Skin epidermis (tissue), 12 donors: ENCODE data around the gene UPP1.
"Not testable (repeated sequence)": the region's sequence is repeated elsewhere in the genome, so short reads cannot be mapped to it uniquely, and the experiment has no call there.

Experiments used
- H3K27ac ChIP-seq, 21 experiments: fragments of 200-600 bp; sonication (generic) in 11 of 21; one replicate each; pipeline ENCODE4 v1.5.0; 2020; ENCODE audit warnings: mild to moderate bottlenecking in 3 of 21, inconsistent platforms in 2 of 21, moderate library complexity in 2 of 21
- H3K4me3 ChIP-seq, 7 experiments: fragments of 200-600 bp; sonication (generic) in 2 of 7; one replicate each; pipeline ENCODE4 v1.5.0; 2020; ENCODE audit warnings: inconsistent platforms in 2 of 7, mild to moderate bottlenecking in 2 of 7, moderate library complexity in 1 of 7

The UPP1 gene

DNA sequence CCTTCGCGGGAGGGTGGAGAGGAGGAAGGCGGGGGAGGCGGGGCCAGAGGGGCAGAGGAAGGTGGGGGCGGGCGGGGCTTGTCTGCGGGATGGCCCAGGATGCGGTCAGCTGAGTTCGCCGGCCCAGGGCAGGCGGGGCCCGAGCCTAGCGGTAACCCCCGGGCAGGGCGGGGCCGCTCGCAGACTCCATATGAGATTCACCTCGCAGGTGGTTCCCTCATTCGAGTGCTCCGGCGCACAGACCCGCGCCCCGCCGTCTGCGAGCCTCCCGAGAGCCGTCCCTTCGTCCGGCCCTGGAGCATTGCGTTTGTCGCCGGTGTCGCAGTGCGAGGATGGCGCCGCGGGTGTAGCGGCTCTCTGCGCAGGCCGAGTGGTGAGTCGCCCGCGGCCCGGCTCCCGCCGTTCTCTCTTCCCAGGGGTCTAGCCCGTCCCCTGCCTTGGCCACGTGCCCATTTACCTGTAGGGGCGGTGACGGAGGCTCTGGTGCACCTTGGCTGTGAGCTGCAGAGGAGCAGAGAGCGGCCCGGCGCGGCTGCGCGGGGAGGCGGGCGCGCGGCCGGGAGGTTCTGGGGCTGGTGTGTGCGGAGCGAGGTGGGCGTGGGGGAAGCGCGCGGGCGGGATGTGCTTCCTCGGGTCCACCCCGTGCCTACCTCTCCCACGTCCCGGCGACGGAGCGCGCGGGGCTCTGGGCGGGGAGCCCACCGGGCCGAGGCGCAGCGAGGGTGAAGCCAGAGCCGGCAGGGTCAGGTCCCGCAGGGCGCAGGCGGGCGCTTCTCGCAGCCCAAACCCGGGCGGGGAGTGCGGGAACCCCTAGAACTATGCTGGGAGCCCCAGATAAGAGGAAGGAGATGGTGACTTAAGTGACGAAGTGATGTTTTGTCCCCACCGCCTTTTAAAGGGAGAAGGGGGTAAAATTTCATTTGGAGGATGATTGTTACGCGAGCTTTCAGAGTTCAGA, at the start of gene UPP1:
Gene UPP1, plus strand, starts transcription at position 220 of the 958 bp plus-strand sequence. CDS start 5,519 bp downstream, outside the sequence.
- Histone ChIP-seq H3K27ac (peak within 1 kb of the TSS; percentile 65 to 97 (median 87)), H3K4me3 (peak within 1 kb of the TSS; percentile 52 to 83 (median 65))

DNA sequence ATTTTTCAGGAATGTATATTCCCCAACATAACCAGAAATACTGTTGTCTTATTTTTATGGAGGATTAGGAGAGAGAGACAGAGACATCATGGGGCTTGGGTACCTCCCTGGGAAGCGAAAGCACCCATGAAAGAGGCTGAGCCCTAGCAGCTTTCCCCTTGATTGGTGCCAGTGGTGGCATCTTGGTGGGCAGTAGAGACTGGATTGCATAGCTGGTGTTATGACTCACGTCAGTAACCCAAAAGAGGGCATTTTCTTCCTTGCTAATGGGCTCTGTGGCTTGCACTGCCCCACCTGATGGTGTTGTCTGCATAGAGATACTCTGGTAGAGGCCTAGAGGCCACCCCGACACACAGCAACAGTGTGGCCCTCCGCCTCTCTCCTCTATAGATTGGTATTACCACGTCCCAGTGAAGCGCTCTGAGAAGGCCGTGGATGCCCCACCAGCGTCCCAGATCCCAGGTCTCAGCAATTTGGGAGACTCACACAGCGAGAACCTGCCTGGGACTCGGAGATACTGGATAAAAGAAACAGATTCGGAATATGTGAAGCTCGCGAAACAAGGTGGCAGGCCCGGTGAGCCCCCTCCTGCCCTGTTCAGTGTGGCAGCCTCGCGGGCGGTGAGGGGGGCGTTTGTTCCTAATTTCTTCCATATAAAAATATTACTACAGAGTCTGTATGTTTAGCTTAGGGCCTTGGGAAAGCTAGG, 48.0 kb upstream of the UPP1 start:
- peak overlapping the region in 2 of 21 experiments; percentile 11 to 25 for H3K27ac ChIP-seq
- no peak overlapping the region for H3K4me3 ChIP-seq

DNA sequence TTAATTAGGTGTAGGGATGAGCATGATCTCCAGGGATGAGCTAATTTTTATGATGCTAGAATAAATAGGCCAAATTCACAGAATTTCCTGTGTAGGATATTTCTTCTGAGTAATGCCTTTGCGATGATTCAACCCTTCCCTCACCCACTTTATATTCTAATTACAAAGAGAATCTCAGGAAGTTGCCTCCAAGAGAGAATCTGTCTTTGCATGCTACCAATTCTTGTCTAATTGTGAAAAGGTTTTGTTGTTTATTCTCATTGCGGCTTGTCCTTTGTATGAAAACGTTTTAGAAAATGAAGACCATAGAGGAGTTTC, 47.5 kb upstream of the UPP1 start:
- Histone ChIP-seq H3K27ac (peak overlapping the region in 2 of 21 experiments; percentile 25 to 39), H3K4me3 (no peak overlapping the region)

DNA sequence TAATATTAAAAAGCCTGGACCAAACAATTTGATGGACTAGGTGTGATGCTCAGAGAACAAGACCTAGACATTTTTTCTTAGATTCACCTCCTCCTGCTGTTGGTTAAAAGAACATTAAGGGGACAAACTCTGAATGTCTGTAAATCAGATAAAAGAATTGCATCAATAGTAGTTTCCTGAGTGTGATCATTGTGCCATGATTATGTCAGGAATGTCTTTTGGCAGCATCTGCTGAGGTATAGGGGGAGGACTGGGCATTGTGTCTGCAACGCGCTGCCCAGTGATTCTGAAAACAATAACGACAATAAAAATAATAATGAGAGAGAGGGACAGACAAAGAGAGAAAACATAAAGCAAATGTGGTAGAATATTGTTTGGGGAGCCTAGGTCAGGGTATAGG, 46.8 kb upstream of the UPP1 start:
- H3K4me3 ChIP-seq: no peak overlapping the region
- peak overlapping the region in 2 of 21 experiments; percentile 25 to 39 for H3K27ac ChIP-seq

DNA sequence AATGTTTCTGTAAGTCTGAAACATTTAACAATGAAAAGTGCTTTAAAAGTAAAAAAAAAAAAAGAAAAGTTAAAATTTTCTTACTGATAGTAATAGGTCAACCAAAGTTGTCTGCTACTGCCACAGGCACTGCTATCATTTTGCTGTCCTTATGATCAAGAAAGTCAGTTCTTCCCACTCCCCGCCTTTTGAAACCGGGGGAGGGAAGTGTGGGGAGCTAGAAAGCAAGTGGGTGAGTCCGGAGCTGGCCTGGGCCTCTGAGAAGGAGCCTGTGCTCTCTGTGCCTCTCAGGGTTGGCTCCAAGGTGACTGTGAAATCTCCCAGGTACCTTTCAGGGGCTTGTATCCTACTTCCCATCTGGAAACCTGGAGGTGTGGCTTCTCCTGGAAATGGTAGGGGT, 46.4 kb upstream of the UPP1 start:
- Histone ChIP-seq H3K27ac (no peak overlapping the region), H3K4me3 (no peak overlapping the region)

DNA sequence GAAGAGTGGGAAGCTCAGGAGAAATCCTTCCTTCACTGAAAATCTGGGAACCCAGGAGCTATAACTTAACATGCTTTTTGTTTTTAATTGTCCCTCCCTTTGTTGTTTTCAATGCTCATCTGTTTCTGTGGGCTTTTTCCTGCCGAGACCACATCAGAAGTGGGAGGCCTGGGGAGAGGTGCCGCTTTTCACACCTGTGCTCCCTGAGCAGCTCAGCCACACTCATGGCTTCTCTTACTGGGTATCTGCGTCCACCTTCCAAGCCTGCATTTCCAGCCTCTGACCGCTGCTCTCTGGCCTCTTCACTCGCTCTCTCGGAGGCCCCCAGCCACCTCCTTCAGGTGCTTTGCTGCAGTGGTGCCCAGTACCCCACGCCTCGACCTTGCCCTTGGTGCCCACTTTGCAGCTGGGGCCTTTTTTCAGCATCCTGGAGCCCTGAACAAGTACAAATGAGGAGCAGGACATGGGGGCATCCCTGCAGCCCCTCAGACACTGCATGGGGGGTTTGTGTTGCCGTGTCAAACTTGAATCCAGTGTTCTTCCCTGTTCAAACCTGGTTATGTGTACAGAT, 43.8 kb upstream of the UPP1 start:
- H3K27ac ChIP-seq: no peak overlapping the region
- H3K4me3 ChIP-seq: no peak overlapping the region

DNA sequence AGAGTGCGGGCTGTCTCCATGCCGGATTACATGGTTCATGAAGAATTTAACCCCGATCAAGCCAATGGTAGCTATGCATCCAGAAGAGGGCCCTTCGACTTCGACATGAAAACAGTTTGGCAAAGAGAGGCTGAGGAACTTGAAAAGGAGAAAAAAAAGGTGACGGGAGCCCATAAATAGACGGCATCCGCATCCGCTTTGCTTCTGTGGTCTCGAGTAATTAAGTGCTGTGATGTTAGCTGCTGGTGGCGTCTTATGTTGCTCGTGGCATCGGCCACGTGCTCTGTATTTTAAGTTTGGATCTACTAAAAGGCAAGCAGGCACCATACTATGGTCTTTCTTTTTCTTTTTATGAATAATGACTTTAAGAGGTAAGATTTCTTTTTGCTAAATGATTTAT, 42.6 kb upstream of the UPP1 start:
- Histone ChIP-seq H3K27ac (no peak overlapping the region), H3K4me3 (no peak overlapping the region)

DNA sequence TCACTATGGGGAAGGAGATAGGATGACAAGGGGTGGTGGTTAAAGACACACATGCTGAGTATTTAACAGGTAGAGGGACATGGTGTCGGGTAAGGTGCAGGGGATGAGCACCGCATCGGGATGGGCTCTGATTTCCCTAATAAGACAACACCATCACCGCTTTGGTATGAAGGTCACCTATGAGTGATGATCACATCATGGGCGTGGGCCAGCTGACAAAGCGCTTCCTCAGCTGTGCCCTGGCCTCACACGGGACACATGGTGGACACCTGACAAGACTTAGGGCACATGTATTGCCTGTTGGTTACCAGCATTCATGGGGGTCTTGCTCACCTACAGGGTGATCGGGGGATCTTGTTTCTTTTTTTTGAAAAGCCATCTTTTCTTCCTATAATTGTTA, 41.0 kb upstream of the UPP1 start:
- Histone ChIP-seq H3K4me3 (no peak overlapping the region), H3K27ac (no peak overlapping the region)

DNA sequence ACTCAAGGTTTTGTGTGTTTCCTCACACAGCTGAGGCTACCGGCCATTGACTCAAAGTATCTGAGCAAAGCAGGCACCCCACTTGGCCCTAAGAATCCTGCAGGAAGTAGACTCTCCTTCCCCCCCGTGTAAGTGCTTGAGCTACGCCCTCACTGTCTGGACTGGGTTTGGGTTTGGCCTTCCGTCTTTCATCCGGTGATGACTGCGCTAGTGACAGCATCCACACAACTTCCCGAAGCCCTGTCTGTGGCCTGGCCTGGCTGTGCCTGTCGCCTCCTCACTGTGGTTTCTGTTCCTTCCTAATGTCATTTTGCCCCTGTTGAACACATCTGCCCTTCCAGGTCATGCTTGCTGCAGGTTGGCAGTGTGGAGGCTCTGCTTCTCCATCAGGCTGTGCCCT, 39.2 kb upstream of the UPP1 start:
- peak overlapping the region in 2 of 21 experiments; percentile 11 to 16 for H3K27ac ChIP-seq

DNA sequence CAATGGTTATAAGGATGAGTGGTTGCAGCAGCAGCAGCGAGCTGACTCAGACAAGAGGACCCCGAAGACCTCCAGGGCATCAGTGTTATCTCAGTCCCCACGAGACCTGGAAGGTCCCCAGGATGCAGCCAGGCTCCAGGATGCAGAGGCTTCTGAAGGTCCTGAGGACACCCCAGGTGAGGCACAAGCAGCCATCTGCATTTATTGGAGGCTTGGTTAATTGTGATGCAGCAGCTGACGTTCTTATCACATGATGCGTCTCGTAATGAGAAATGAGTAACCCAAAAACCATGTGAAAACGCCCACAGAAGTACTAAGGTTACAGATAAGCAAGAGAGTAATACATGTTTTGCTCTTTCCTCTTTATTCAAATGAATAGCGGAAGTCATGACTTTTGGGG, 36.3 kb upstream of the UPP1 start:
- no peak overlapping the region for H3K27ac ChIP-seq
- no peak overlapping the region for H3K4me3 ChIP-seq

More for the DNA sequence above, 39.2 kb upstream of the UPP1 start:
- no peak overlapping the region for H3K4me3 ChIP-seq

DNA sequence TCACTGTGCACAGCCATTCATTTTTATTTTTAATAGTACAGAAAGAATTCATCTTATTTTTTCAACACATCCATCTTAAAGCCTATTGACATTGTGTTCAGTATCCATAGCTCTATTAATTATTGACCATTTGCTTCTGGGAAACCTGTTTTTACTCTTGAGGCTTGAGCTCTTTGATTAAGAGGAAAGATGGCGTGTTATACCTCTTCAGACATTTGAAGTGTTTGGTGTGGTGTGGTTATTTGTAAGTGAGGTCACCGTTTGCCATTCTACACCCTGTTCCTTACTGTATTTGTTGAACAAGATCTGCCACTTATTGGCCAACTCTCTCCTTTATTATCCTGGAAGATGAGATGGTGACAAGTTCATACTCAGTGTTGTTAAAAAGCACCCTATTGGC, 35.3 kb upstream of the UPP1 start:
- Histone ChIP-seq H3K27ac (peak overlapping the region in 1 of 21 experiments; percentile 16), H3K4me3 (no peak overlapping the region)

DNA sequence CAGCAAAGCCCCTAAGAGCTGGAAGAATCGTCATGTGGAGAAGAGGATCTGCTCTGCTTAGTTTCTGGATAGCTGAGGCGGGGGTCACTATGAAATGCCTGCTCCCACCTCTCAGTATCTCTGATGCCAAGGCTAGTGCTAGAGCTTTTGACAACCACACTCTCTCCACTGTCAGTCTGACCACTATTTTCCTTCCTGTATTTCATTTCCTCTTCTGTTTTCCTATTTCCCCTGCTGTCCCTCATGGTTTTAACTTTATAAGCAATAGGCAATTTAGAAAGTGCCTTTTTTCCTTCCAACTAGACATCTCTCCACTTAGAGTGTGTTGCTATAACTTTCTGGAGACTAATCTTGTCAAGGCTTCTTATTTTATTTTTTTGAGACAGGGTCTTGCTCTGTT, 30.1 kb upstream of the UPP1 start:
- Histone ChIP-seq H3K4me3 (no peak overlapping the region), H3K27ac (no peak overlapping the region)

DNA sequence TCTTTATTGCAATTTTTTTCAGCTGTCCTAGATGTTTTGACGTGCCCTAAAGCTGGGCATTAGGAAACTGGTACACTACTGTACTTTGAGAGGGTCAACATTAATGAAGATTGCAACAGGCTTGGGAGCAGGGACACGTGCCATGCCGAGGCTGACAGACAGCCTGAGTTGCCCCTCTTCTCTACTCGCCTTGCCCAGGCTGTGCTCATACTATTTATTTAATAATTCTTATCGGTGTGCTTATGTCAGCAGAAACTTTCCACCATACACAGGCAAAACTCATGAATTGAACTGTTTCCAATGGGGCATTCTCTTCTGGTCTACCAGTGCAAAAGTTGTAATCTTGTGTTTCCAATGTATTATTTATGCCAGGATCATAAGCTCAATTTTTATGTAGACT, 29.4 kb upstream of the UPP1 start:
- H3K4me3 ChIP-seq: no peak overlapping the region
- no peak overlapping the region for H3K27ac ChIP-seq

DNA sequence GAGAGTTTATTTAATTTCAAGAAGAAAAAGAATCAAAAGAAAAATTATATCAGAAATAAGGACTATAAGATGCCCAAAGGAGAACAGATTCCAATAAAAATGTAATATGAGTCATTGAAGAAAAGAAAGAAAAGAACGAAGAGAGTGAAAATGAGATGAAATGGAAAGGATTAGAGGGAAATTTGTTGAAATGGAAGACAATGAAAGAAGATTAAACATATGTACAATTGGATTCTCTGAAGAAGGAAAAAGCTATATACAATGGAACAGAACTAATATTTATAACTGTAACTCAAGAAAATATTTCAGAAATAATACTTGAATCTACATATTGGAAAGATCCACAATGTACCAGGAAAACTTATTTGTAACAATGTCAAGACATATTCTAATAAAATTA, 25.1 kb upstream of the UPP1 start:
- Histone ChIP-seq H3K27ac (no peak overlapping the region), H3K4me3 (no peak overlapping the region)

DNA sequence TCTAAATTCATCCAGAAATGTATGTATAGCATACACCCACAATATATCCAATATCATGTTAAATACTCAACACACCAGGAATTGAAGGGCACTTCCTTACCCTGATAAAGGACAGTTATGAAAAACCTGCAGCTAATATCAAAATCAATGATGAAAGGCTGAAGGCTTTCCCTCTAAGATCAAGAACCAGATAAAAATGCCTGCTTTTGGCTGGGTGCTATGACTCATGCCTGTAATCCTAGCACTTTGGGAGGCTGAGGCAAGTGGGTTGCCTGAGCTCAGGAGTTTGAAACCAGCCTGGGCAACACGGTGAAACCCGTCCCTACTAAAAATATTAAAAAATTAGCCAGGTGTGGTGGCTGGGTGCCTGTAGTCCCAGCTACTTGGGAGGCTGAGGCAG, 21.6 kb upstream of the UPP1 start:
- Histone ChIP-seq H3K27ac (no peak overlapping the region), H3K4me3 (no peak overlapping the region)

DNA sequence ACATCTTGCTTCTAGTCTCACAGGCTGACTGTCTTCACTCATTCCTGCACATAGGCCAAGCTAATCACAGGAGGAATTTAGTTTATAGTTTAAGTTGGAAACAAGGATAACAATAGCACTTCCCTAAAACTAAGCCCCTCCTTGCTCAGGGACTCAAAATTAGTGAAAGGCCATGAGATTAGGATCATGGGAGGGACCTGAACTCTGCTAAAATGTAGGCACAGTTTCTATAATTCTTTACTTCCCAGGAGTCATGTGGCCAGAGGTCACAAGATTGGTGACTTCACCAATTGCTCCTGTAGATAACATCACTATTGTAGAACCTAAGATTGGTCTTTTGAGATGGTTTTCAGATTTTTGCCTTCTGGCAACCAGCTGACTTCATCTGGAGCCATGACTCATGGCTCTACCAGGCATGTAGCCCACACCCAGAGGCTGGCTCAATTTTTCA, 14.8 kb upstream of the UPP1 start:
- Histone ChIP-seq H3K4me3 (no peak overlapping the region), H3K27ac (no peak overlapping the region)

DNA sequence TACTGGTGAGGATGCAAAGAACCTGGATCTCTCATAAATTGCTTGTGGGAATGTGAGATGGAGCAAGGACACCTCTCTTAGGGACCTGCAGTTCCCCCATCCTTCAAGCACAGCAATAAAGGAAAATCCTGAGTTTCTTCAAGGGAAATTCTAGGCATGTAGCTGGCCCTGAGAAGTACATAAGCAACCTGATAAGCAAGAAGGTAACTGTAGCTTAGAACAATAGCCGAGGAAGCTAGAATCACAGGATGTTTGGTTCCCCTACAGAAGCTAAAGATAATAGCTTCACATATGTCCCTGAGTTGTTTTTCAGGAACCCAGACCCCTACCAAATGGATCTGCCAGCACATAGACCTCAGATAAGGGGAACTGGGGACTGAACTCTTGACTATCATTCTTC, 11.6 kb upstream of the UPP1 start:
- H3K4me3 ChIP-seq: no peak overlapping the region
- H3K27ac ChIP-seq: no peak overlapping the region

DNA sequence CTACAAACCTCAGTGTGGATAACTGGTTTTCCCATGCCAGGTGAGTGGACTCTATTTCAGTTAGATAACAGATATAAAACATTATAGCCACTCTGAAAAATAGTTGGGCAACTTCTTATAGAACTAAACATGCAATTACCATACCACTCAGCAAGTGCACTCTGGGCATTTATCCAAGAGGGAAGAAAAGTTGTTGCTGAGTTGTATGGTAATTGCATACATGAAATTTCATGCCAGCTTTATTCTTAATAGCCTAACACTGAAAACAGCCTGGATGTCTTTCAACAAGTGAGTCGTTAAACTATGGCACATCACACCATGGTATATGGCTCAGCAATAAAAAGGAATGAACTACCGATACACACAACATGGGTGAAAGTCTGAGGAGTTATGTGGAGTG, 10.6 kb upstream of the UPP1 start:
- Histone ChIP-seq H3K27ac (no peak overlapping the region), H3K4me3 (no peak overlapping the region)

DNA sequence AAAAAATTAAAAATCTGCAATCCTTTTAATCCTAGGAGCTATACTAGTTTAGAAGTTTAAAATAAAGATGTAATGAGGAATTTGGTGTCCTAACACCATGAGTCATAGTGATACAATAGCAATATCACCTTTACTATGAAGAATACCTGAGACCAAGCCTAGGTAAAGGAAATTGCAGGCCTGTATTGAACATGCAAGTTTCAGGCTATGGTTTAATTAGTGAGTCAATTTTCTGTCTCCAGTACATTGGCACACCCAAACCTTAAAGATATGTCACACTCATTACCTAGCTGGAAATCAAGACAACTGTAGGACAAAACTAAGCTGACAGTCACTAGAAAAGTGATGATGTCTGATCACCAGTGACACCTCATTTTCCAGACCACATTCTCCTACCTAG, 6.7 kb upstream of the UPP1 start:
- H3K4me3 ChIP-seq, H3K27ac ChIP-seq: not testable (repeated sequence)

DNA sequence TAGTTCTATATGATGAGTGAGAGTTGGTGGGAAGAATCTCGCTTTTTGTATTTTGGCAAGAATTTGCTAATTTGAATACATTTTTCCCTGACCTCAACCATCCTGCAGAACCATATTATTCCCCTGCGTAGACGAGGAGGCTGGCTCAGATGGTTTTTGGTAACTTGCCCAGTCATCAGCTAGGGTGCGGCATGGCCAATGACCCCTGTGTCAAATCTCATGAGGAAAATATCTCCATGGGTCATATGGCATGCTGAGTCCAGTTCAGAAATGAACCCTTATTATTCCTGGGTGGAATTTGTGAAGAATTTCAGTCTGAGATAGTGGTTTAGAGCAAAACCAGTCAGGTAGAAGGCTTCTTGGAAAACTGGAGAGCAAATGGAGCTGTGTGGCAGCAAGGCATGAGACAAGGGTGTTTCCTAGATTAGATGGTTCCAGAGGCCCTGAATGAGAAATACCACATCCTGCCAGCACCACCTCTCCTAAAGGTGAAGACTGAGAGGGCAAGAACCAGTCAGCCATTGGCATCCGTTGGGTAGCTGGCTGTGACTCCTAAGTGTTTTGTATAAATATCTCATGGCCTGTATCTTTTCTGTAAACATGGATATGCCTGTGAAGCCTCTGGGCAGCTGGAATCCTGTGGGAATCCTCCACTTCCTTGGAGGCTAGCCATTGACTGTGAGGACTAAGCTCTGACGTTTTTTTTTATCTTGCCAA, 5.8 kb upstream of the UPP1 start:
- Histone ChIP-seq H3K4me3 (no peak overlapping the region), H3K27ac (no peak overlapping the region)
